Measurements from ENCODE around the gene HOXC10. TPM values are rescaled to one million over a fixed set of nuclear protein-coding genes. Genes with fewer than 3 reads are reported as not detected.

Gene HOXC10
- total RNA-seq, 1 experiment from 2014 or later, result not detected

DNA sequence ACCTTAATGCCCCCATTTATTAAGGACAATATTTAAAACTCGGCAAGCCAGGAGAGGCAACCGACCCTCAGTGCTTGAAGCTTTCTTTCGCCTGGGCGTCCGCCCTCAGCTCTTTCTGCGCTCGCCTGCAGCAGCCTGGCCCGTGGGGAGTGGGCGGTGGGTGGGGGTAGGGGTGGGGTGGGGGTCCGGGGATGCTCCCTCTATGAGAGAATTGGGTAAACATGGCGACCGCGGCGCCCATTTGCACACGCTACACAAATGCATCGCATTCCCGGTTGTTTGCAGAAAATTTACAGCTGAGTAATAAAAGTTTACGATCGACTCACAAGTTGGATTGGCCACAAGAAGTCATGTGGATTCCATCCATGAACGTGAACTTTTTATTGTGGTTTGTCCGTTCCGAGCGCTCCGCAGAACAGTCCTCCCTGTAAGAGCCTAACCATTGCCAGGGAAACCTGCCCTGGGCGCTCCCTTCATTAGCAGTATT, 31.6 kb downstream of the HOXC10 start:
- BruUV-seq (replicated peaks), result no TSS peak
- TF ChIP-seq, protein P1, sequence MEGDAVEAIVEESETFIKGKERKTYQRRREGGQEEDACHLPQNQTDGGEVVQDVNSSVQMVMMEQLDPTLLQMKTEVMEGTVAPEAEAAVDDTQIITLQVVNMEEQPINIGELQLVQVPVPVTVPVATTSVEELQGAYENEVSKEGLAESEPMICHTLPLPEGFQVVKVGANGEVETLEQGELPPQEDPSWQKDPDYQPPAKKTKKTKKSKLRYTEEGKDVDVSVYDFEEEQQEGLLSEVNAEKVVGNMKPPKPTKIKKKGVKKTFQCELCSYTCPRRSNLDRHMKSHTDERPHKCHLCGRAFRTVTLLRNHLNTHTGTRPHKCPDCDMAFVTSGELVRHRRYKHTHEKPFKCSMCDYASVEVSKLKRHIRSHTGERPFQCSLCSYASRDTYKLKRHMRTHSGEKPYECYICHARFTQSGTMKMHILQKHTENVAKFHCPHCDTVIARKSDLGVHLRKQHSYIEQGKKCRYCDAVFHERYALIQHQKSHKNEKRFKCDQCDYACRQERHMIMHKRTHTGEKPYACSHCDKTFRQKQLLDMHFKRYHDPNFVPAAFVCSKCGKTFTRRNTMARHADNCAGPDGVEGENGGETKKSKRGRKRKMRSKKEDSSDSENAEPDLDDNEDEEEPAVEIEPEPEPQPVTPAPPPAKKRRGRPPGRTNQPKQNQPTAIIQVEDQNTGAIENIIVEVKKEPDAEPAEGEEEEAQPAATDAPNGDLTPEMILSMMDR (IDR thresholded peaks at IDR 0.05; ENCODE audit: unreplicated experiment), result no peak
- peaks cover 18% of the 10 kb centered on the region for H3K4me1 Mint-ChIP-seq (ENCODE audit: insufficient read depth, unreplicated experiment)
- intact Hi-C loops (cut with micrococcal nuclease), result no loop called here
- H3K36me3 Mint-ChIP-seq (ENCODE audit: insufficient read depth, unreplicated experiment), result no peaks in the 10 kb centered on the region
- CTCF ChIA-PET, result interaction anchor here (0.6 to 2.2 kb wide), 19 partner anchors 8 to 478 kb away, joined by 3 to 22 read pairs (median 4); partner anchors contain the start of genes HOXC5, HOXC8, HOXC9 and SMUG1
- H3K4me3 Mint-ChIP-seq (ENCODE audit: unreplicated experiment), result peak overlapping the region; percentile 98
- no peaks in the 10 kb centered on the region for H3K9me3 Mint-ChIP-seq (ENCODE audit: unreplicated experiment)
- H3K27ac Mint-ChIP-seq (ENCODE audit: low read depth, unreplicated experiment), result peak overlapping the region; percentile 98
- POLR2A ChIA-PET, result interaction anchor here (0.5 to 3.9 kb wide), 22 partner anchors 7 to 979 kb away, joined by 3 to 37 read pairs (median 5); partner anchors contain the start of genes ATF7, CALCOCO1, CBX5 and COPZ1
- DNase-seq (ENCODE audit: unreplicated experiment), result peak; percentile 77
- H3K27me3 Mint-ChIP-seq (ENCODE audit: insufficient read depth, unreplicated experiment), result no peaks in the 10 kb centered on the region

DNA sequence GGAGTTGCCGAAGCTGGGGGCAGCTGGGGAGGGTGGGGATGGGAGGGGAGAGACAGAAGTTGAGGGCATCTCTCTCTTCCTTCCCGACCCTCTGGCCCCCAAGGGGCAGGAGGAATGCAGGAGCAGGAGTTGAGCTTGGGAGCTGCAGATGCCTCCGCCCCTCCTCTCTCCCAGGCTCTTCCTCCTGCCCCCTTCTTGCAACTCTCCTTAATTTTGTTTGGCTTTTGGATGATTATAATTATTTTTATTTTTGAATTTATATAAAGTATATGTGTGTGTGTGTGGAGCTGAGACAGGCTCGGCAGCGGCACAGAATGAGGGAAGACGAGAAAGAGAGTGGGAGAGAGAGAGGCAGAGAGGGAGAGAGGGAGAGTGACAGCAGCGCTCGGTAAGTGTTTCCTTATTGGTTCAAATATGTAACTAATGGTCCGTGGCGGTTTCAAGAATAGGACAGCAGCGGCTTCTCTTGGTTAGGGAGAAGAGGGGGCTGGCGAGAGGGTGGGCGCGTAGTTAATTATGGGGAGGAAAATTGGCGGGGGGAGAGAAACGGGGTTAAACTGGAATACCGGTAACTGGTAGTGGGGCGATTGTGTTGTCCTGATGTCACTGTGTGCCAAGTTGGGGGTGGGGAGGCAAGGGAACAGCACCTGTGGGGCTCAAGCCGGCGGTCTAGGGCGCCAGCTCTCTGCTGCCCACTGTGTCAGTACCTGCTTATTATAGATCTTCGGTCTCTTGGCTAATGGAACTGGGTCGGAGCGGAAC, 32.3 kb downstream of the HOXC10 start:
- intact Hi-C loops (cut with micrococcal nuclease), result no loop called here
- CTCF ChIA-PET, result interaction anchor here (0.6 to 2.2 kb wide), 20 partner anchors 8 to 478 kb away, joined by 3 to 22 read pairs (median 4); partner anchors contain the start of genes HOXC5, HOXC8, HOXC9 and SMUG1
- H3K27ac Mint-ChIP-seq (ENCODE audit: low read depth, unreplicated experiment), result peak overlapping the region; percentile 98

DNA sequence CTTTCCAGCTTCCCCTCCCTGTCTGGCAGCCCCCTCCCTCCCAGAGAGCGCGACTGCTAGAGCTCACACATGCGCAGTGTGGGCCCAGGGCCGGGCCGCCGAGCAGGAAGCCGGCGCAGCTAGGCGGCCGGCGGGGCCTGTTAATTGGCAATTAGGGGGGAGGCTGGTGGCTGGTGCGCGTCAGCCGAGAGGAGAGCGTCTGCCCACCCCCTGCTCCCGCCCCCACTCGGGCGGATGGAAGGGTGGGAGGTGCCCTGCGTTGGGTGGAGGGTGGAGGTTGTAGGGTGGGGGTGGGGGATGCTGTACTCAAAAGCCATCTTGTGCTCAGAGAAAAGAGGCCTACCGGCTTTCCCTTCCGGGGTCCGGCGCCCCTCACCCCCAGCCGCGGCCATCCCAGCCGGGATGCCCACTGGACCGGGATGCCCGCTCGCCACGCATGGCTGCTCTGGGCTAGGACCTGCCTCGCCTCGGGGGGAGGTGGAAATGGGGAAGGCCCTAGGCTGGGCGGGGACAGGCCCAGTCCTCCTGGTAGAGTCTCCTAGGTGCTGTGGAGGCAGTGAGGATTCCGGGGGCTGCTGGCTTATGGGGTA, 33.0 kb downstream of the HOXC10 start:
- H3K4me3 Mint-ChIP-seq (ENCODE audit: unreplicated experiment), result peak overlapping the region; percentile 98
- ChIA-PET CTCF (interaction anchor here (0.7 to 2.2 kb wide), 12 partner anchors 9 to 275 kb away, joined by 3 to 22 read pairs (median 4); partner anchors contain the start of genes HOXC5, HOXC8, HOXC9 and SMUG1), POLR2A (interaction anchor here (0.6 to 3.9 kb wide), 18 partner anchors 9 to 341 kb away, joined by 3 to 37 read pairs (median 6); partner anchors contain the start of genes CALCOCO1, CBX5, HNRNPA1 and HOXC13)
- H3K27ac Mint-ChIP-seq (ENCODE audit: low read depth, unreplicated experiment), result peak overlapping the region; percentile 98
- TF ChIP-seq, protein P1 (IDR thresholded peaks at IDR 0.05; ENCODE audit: unreplicated experiment), result no peak
- no peaks in the 10 kb centered on the region for H3K9me3 Mint-ChIP-seq (ENCODE audit: unreplicated experiment)
- DNase-seq (ENCODE audit: unreplicated experiment), result peak; percentile 96
- H3K4me1 Mint-ChIP-seq (ENCODE audit: insufficient read depth, unreplicated experiment), result peaks cover 23% of the 10 kb centered on the region
- no TSS peak for BruUV-seq (replicated peaks)
- intact Hi-C loops (cut with micrococcal nuclease), result no loop called here
- no peaks in the 10 kb centered on the region for H3K27me3 Mint-ChIP-seq (ENCODE audit: insufficient read depth, unreplicated experiment)
- H3K36me3 Mint-ChIP-seq (ENCODE audit: insufficient read depth, unreplicated experiment), result no peaks in the 10 kb centered on the region

More for the DNA sequence above, 32.3 kb downstream of the HOXC10 start:
- H3K9me3 Mint-ChIP-seq (ENCODE audit: unreplicated experiment), result no peaks in the 10 kb centered on the region
- H3K4me1 Mint-ChIP-seq (ENCODE audit: insufficient read depth, unreplicated experiment), result peaks cover 23% of the 10 kb centered on the region
- H3K36me3 Mint-ChIP-seq (ENCODE audit: insufficient read depth, unreplicated experiment), result no peaks in the 10 kb centered on the region
- peak; percentile 76 for DNase-seq (ENCODE audit: unreplicated experiment)
- H3K4me3 Mint-ChIP-seq (ENCODE audit: unreplicated experiment), result peak overlapping the region; percentile 98
- H3K27me3 Mint-ChIP-seq (ENCODE audit: insufficient read depth, unreplicated experiment), result no peaks in the 10 kb centered on the region
- BruUV-seq (replicated peaks), result no TSS peak
- POLR2A ChIA-PET, result interaction anchor here (0.6 to 3.9 kb wide), 26 partner anchors 8 to 393 kb away, joined by 3 to 37 read pairs (median 5); partner anchors contain the start of genes ATF7, CALCOCO1, CBX5 and COPZ1
- TF ChIP-seq, protein P1 (IDR thresholded peaks at IDR 0.05; ENCODE audit: unreplicated experiment), result peak; percentile 11

All from MCF 10A (cell line).